Fibroblast of villous mesenchyme (primary cell): ENCODE results near the gene ATP8A2. TPM values are rescaled to one million over a fixed set of nuclear protein-coding genes. Genes with fewer than 3 reads are reported as not detected.

Experiments used
- DNase-seq: peaks from one replicate; pipeline ENCODE4 v3.0.0-alpha.2; 2010; ENCODE audit warnings: low read depth
- H3K4me3 ChIP-seq: 2 replicates; pipeline ENCODE4 v1.5.1; 2011; ENCODE audit warnings: low read depth, mild to moderate bottlenecking, low read length
- CTCF ChIP-seq: IDR thresholded peaks from 2 replicates; pipeline ENCODE4 v1.5.1; 2012; ENCODE audit warnings: low read depth, mild to moderate bottlenecking, low read length; ENCODE audit not compliant: insufficient read depth
- total RNA-seq: library from RNA; depleted of rRNA; stranded (reverse); fragments of >200 nt; gene quantifications from 2 replicates; pipeline ENCODE4 v1.2.3, GENCODE V29; 2012

ATP8A2 gene
- total RNA-seq, 1 donor = under 0.01 TPM

- no peak for DNase-seq
- TF ChIP-seq CTCF = no peak
- H3K4me3 ChIP-seq = no peak overlapping the region
These were observed 489.1 kb downstream of the ATP8A2 start for GRCh38 chr13:25860862-25861261.

DNA sequence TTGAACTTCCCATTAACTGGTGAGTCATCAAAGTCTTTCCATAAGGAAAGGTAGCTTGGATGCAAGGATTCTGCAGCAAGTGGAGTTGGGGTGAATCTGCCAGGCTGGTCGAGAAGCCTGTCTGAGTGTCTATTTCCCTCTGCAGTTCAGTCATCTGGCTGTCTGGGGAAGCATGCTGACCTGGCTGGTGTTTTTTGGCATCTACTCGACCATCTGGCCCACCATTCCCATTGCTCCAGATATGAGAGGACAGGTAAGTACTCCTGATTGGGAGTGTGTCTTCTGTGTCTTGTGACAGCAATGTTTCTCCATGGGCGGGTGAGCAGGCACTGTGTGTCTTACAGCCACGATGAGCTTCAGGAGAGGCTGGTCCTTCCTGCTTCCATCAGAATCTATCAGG, 490.4 kb downstream of the ATP8A2 start:
- TF ChIP-seq CTCF = no peak
- no peak overlapping the region for H3K4me3 ChIP-seq
- DNase-seq = no peak

DNA sequence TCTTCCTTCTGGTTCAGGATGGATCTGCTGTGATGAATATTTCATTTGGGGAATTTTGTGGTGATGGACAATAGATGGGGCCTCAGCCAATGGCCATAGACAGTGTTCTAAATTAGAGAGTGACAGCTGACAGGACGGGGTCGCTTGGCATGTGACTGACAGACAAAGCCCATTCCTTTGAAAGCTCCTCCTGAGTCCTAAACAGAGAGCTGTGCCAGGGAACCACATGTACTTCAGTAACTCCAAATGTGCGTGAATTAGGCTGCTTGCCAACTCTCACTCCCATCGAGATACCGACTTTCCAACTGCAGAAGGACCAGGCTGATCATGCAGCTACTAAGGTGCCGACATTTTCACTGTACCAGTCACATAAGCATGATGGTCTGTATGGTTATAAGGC, 492.3 kb downstream of the ATP8A2 start:
- TF ChIP-seq CTCF = no peak
- DNase-seq = no peak
- no peak overlapping the region for H3K4me3 ChIP-seq

- no peak for DNase-seq
- no peak overlapping the region for H3K4me3 ChIP-seq
- TF ChIP-seq CTCF = no peak
These were observed 493.2 kb downstream of the ATP8A2 start for GRCh38 chr13:25864936-25865335.

DNA sequence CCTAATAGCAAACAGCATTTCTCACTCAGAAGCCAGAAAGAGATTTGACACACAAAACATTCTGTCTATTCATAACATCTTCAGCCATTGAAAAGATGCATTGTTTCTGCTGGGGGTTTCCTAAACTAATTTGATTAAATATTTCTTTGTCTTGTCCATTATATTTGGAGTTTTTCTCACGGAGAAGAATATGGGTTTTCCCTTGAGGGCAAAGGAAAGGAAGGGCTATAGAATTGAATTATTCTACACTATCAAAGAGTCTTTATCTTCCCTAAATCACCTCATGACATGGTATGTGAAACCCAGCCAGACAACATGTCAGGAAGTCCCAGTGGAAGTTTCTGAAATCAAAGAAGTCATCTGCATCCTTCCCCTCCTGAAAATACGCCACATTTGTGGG, 493.6 kb downstream of the ATP8A2 start:
- TF ChIP-seq CTCF = no peak
- DNase-seq = no peak
- H3K4me3 ChIP-seq = no peak overlapping the region

GRCh38 chr13:25867038-25867437, 495.3 kb downstream of the ATP8A2 start:
- TF ChIP-seq CTCF = no peak
- DNase-seq = no peak
- H3K4me3 ChIP-seq = no peak overlapping the region

DNA sequence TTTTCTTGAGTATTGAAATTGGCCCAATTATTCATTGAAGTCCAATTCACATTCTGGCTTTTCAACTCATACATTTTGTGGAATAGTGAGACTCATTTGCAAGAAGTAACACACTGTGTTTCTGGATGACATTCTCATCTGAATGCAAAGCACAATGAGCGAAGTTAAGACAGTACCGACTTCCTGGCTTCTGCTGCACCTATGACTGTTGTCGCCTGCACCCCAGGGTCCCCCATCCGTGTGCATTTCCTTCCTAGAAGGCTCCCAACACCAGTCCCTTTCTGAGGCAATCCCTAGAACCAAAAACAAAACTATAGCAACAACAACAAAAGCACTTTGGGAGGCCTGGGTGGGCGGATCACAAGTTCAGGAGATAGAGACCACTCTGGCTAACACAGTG, 496.7 kb downstream of the ATP8A2 start:
- TF ChIP-seq CTCF = no peak
- H3K4me3 ChIP-seq = no peak overlapping the region
- no peak for DNase-seq
